Uterus (tissue), 2 donors: ENCODE results near the gene CCSER1.

ENCODE experiments used
- POLR2A ChIP-seq, 2 donors: fragments of 450-650 bp; IDR thresholded peaks; one replicate each; pipeline ENCODE4 v1.6.1; 2016; ENCODE audit warnings: antibody characterized with exemption in 2 of 2, mild to moderate bottlenecking in 1 of 2, moderate library complexity in 1 of 2
- TF ChIP-seq, protein P1 (sequence below), 4 experiments: fragments of 200-600 bp in 2 of 4; fragments of 450-650 bp in 2 of 4; sonication (generic) in 2 of 4; IDR thresholded peaks; one replicate each; pipeline ENCODE4 v1.5.1; 2016 to 2019; ENCODE audit warnings: antibody characterized with exemption in 4 of 4, mild to moderate bottlenecking in 2 of 4, moderate library complexity in 1 of 4

DNA sequence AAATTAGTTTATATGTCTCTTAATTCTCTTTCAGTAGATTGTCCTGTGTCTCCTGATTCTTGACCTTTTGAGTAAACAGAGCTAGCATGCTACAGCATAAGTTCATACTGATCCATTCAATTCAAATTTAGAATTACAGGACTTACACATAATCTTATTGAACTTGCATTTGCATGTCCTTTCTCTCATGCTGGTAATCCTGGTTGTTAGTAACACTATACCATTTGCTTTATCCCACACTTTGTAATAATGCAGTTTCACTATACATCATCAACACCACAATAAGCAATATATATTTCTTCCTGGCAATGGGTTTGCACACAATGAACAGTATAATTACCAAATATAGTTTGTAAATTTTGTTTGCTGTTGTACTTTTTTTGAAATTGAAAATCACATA lies 1239.4 kb downstream of the CCSER1 start:
- TF ChIP-seq, protein P1, sequence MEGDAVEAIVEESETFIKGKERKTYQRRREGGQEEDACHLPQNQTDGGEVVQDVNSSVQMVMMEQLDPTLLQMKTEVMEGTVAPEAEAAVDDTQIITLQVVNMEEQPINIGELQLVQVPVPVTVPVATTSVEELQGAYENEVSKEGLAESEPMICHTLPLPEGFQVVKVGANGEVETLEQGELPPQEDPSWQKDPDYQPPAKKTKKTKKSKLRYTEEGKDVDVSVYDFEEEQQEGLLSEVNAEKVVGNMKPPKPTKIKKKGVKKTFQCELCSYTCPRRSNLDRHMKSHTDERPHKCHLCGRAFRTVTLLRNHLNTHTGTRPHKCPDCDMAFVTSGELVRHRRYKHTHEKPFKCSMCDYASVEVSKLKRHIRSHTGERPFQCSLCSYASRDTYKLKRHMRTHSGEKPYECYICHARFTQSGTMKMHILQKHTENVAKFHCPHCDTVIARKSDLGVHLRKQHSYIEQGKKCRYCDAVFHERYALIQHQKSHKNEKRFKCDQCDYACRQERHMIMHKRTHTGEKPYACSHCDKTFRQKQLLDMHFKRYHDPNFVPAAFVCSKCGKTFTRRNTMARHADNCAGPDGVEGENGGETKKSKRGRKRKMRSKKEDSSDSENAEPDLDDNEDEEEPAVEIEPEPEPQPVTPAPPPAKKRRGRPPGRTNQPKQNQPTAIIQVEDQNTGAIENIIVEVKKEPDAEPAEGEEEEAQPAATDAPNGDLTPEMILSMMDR (IDR thresholded peaks at IDR 0.05), result no peak
- no peak for TF ChIP-seq POLR2A (IDR thresholded peaks at IDR 0.05)
